ENCODE measurements around the gene ZP3.
"Not testable (repeated sequence)": the region's sequence is repeated elsewhere in the genome, so short reads cannot be mapped to it uniquely, and the experiment has no call there.

Gene ZP3

GRCh38 chr7:76442664-76443446 lies 18.1 kb downstream of the ZP3 start:
- not testable (repeated sequence) for DNase-seq (ENCODE audit: low read depth)

- not testable (repeated sequence) for DNase-seq (ENCODE audit: low read depth)
Observed at GRCh38 chr7:76443846-76444245, 19.1 kb downstream of the ZP3 start.

GRCh38 chr7:76445577-76446008 lies 20.8 kb downstream of the ZP3 start:
- DNase-seq (ENCODE audit: low read depth) = not testable (repeated sequence)

GRCh38 chr7:76457017-76457416 lies 32.3 kb downstream of the ZP3 start:
- DNase-seq (ENCODE audit: low read depth) = not testable (repeated sequence)

- not testable (repeated sequence) for DNase-seq (ENCODE audit: low read depth)
Observed at GRCh38 chr7:76458504-76458903, 33.8 kb downstream of the ZP3 start.

GRCh38 chr7:76460767-76461166 lies 36.0 kb downstream of the ZP3 start:
- DNase-seq (ENCODE audit: low read depth) = not testable (repeated sequence)

- DNase-seq (ENCODE audit: low read depth) = not testable (repeated sequence)
Observed at GRCh38 chr7:76461464-76462101, 36.8 kb downstream of the ZP3 start, which contains the start of gene DTX2. TSS of gene DTX2 (plus strand) at chr7:76461709. CDS start at chr7:76480510, 18,801 bp downstream.

GRCh38 chr7:76462271-76462882 lies 37.6 kb downstream of the ZP3 start:
- DNase-seq (ENCODE audit: low read depth) = not testable (repeated sequence)

GRCh38 chr7:76464959-76465358 lies 40.2 kb downstream of the ZP3 start:
- not testable (repeated sequence) for DNase-seq (ENCODE audit: low read depth)

- not testable (repeated sequence) for DNase-seq (ENCODE audit: low read depth)
Observed at GRCh38 chr7:76465950-76466349, 41.2 kb downstream of the ZP3 start.

- DNase-seq (ENCODE audit: low read depth) = not testable (repeated sequence)
Observed at GRCh38 chr7:76467743-76468404, 43.1 kb downstream of the ZP3 start.

GRCh38 chr7:76471556-76472221 lies 46.9 kb downstream of the ZP3 start:
- DNase-seq (ENCODE audit: low read depth) = not testable (repeated sequence)

GRCh38 chr7:76473097-76473496 lies 48.3 kb downstream of the ZP3 start:
- DNase-seq (ENCODE audit: low read depth) = not testable (repeated sequence)

- not testable (repeated sequence) for DNase-seq (ENCODE audit: low read depth)
Observed at GRCh38 chr7:76476280-76476679, 51.5 kb downstream of the ZP3 start.

- DNase-seq (ENCODE audit: low read depth) = not testable (repeated sequence)
Observed at GRCh38 chr7:76476742-76477474, 52.2 kb downstream of the ZP3 start.

GRCh38 chr7:76479628-76480027 lies 54.9 kb downstream of the ZP3 start:
- not testable (repeated sequence) for DNase-seq (ENCODE audit: low read depth)

GRCh38 chr7:76480403-76481253 lies 55.9 kb downstream of the ZP3 start:
- DNase-seq (ENCODE audit: low read depth) = not testable (repeated sequence)

- not testable (repeated sequence) for DNase-seq (ENCODE audit: low read depth)
Observed at GRCh38 chr7:76482660-76483059, 57.9 kb downstream of the ZP3 start.

- not testable (repeated sequence) for DNase-seq (ENCODE audit: low read depth)
Observed at GRCh38 chr7:76483081-76483480, 58.3 kb downstream of the ZP3 start.

GRCh38 chr7:76484456-76484855 lies 59.7 kb downstream of the ZP3 start:
- not testable (repeated sequence) for DNase-seq (ENCODE audit: low read depth)
